Measurements from ENCODE around the gene FYCO1.
"Not testable (repeated sequence)": the region's sequence is repeated elsewhere in the genome, so short reads cannot be mapped to it uniquely, and the experiment has no call there.

The FYCO1 gene

DNA sequence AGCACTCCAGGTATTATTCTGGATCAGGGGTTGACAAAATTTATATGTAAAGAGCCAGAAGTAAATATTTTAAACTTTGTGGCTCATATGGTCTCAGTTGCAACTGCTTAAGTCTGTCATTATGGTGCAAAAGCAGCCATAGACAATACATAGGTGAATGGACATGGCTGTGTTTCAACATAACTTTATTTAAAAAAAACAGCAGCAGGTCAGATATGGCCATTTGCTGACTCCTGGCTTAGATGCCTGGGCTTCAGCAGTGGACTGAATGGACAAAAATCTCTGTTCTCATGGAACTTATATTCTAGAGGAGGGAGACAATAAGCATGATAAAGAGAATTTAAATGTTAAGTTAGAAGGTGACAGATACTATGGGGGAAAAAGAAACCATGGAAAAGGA, 11.7 kb upstream of the FYCO1 start:
- intact Hi-C loops (cut with DNase I; ENCODE audit: low total_unique reads) = no loop called here
- Histone ChIP-seq H3K9me3 (no peaks in the 10 kb centered on the region), H3K27me3 (no peaks in the 10 kb centered on the region), H3K4me3 (no peak overlapping the region), H3K36me3 (no peaks in the 10 kb centered on the region), H3K4me1 (peaks cover 0 to 13% (median 6%) of the 10 kb centered on the region in 4 donors), H3K27ac (peak overlapping the region; percentile 22 to 36)
- DNase-seq = no peak
- TF ChIP-seq, protein P1, sequence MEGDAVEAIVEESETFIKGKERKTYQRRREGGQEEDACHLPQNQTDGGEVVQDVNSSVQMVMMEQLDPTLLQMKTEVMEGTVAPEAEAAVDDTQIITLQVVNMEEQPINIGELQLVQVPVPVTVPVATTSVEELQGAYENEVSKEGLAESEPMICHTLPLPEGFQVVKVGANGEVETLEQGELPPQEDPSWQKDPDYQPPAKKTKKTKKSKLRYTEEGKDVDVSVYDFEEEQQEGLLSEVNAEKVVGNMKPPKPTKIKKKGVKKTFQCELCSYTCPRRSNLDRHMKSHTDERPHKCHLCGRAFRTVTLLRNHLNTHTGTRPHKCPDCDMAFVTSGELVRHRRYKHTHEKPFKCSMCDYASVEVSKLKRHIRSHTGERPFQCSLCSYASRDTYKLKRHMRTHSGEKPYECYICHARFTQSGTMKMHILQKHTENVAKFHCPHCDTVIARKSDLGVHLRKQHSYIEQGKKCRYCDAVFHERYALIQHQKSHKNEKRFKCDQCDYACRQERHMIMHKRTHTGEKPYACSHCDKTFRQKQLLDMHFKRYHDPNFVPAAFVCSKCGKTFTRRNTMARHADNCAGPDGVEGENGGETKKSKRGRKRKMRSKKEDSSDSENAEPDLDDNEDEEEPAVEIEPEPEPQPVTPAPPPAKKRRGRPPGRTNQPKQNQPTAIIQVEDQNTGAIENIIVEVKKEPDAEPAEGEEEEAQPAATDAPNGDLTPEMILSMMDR (IDR thresholded peaks at IDR 0.05) = no peak

DNA sequence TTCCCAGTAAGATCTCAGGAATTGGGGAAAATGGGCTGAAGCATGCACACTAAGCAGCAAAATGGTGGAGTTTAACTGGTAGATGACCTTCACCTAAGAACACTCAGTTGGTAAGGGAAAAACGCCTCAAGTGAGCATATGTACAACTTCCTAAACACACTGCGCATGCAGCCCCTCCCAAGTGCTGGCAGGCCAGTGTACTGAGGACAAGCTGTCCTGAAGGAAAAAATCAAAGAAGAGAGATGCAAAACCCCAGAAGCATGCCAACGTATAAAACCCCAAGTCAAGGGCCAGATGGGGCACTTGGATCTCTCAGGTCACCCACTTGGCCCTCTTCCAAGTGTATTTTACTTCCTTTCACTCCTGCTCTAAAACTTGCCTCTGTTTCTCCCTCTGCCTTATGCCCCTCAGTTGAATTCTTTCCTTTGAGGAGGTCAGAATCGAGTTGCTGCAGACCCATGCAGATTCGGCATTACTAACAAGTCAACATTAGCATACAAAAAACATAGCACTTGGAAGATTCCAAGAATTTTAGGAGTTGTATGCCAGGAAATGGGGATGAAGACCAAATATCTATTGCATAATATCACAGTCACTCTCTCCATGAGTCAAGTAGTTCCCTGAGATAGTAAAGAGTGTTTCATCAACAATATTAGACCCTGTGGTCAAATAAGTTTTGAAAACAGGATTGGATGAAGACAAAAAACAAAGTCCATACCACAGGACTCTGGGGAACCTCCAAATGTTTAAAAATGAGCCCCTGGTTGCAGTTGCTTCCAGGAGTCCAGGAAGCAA, 10.8 kb upstream of the FYCO1 start:
- no peaks in the 10 kb centered on the region for H3K9me3 ChIP-seq
- peak overlapping the region; percentile 22 to 36 for H3K27ac ChIP-seq
- H3K27me3 ChIP-seq = no peaks in the 10 kb centered on the region
- intact Hi-C loops (cut with DNase I; ENCODE audit: low total_unique reads) = no loop called here
- TF ChIP-seq, protein P1 (IDR thresholded peaks at IDR 0.05) = no peak
- no peaks in the 10 kb centered on the region for H3K36me3 ChIP-seq
- H3K4me1 ChIP-seq = peaks cover 0 to 13% (median 6%) of the 10 kb centered on the region in 4 donors
- DNase-seq = no peak
- H3K4me3 ChIP-seq = no peak overlapping the region

DNA sequence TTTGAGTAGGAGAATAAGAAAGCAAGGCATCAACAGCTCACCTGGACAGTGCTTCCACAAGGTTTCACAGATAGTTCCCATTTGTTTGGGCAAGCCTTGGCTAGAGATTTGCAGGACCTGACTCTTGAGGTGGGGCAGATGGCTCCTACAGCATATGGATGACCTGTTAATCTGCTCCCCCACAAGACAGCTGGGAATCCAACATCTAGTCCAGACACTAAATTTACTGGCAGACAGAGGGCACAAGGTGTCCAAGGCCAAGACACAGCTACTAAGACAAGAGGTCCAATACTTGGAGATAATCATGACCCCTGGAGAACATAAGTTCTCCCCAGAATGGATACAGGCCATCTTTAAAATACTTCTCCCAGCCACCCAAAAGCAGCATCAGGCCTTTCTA, 8.1 kb upstream of the FYCO1 start:
- intact Hi-C loops (cut with DNase I; ENCODE audit: low total_unique reads); H3K27me3 ChIP-seq; H3K9me3 ChIP-seq; H3K27ac ChIP-seq; DNase-seq; H3K36me3 ChIP-seq; H3K4me3 ChIP-seq: not testable (repeated sequence)
- H3K4me1 ChIP-seq = peaks cover 0 to 13% (median 6%) of the 10 kb centered on the region in 4 donors

DNA sequence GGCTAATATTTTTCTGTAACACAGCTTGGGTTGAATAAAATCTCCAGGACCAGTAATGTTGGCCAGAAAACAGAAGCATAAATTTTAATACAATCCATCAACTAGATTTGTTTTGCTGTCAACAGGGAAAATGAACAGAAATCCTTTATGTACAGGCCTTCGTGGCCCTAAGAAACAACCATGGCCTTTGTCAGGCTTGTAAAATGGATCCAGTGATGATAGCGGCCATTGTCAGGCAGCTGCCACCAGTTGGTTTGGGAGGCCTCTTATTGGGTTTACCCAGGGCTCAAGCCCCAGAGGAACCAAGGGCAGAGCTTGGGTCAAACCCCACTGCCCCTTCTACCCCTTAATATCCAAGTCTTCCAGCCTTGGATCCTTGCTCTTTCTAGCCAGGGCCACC, 5.6 kb upstream of the FYCO1 start:
- H3K4me1 ChIP-seq = peaks cover 0 to 7% (median 2%) of the 10 kb centered on the region in 4 donors
- TF ChIP-seq, protein P1 (IDR thresholded peaks at IDR 0.05) = no peak
- DNase-seq = no peak
- intact Hi-C loops (cut with DNase I; ENCODE audit: low total_unique reads) = no loop called here
- no peaks in the 10 kb centered on the region for H3K9me3 ChIP-seq
- no peak overlapping the region for H3K27ac ChIP-seq
- H3K4me3 ChIP-seq = no peak overlapping the region
- no peaks in the 10 kb centered on the region for H3K36me3 ChIP-seq
- no peaks in the 10 kb centered on the region for H3K27me3 ChIP-seq

DNA sequence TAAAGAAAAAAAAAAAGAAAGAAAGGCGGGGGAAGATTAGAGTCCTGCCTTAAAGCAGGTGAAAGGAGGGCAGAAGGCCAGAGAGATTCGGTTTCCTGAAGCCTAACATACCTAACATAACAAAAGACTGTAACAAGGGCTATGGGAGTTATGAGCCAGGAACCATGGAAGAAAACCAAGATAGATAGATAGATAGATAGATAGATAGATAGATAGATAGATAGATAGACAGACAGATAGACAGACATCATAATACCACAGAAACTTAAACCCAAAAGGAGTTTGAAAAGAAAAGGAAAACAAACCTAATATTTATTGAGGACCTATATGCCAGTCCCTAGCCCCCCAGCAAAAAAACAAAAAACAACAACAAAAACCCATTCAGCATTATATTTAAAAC, 2.3 kb upstream of the FYCO1 start:
- Histone ChIP-seq H3K9me3 (no peaks in the 10 kb centered on the region), H3K4me3 (no peak overlapping the region), H3K4me1 (peaks cover 0 to 26% (median 21%) of the 10 kb centered on the region in 4 donors), H3K27me3 (no peaks in the 10 kb centered on the region), H3K27ac (no peak overlapping the region), H3K36me3 (no peaks in the 10 kb centered on the region)
- intact Hi-C loops (cut with DNase I; ENCODE audit: low total_unique reads) = no loop called here
- TF ChIP-seq, protein P1 (IDR thresholded peaks at IDR 0.05) = no peak
- no peak for DNase-seq

DNA sequence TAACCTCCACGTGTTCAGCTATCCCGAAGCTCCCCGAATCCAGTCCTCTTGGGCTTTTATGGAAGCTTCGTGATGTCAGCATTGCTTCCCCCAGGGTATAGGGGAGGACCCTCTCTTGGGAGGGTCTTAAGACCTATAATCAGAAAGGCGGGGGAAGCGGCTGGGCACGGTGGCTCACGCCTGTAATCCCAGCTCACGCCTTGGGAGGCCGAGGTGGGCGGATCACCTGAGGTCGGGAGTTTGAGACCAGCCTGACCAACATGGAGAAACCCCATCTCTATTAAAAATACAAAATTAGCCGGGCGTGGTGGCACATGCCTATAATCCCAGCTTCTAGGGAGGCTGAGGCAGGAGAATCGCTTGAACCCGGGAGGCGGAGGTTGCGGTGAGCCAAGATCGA, 1.9 kb upstream of the FYCO1 start:
- H3K4me3 ChIP-seq; H3K27ac ChIP-seq; intact Hi-C loops (cut with DNase I; ENCODE audit: low total_unique reads); H3K36me3 ChIP-seq; DNase-seq; H3K27me3 ChIP-seq; H3K9me3 ChIP-seq: not testable (repeated sequence)
- peaks cover 0 to 31% (median 26%) of the 10 kb centered on the region in 4 donors for H3K4me1 ChIP-seq

Measured in tibial artery (tissue), 4 donors.